ENCODE measurements around the gene ZBTB8B. TPM values are rescaled to one million over a fixed set of nuclear protein-coding genes. Genes with fewer than 3 reads are reported as not detected.
A peak's percentile ranks its signal among the peaks of the same experiment; 100 is the strongest.

The ZBTB8B gene
- under 1 TPM in 1 of 2 donors, not detected in 1; 0.26 TPM for total RNA-seq

DNA sequence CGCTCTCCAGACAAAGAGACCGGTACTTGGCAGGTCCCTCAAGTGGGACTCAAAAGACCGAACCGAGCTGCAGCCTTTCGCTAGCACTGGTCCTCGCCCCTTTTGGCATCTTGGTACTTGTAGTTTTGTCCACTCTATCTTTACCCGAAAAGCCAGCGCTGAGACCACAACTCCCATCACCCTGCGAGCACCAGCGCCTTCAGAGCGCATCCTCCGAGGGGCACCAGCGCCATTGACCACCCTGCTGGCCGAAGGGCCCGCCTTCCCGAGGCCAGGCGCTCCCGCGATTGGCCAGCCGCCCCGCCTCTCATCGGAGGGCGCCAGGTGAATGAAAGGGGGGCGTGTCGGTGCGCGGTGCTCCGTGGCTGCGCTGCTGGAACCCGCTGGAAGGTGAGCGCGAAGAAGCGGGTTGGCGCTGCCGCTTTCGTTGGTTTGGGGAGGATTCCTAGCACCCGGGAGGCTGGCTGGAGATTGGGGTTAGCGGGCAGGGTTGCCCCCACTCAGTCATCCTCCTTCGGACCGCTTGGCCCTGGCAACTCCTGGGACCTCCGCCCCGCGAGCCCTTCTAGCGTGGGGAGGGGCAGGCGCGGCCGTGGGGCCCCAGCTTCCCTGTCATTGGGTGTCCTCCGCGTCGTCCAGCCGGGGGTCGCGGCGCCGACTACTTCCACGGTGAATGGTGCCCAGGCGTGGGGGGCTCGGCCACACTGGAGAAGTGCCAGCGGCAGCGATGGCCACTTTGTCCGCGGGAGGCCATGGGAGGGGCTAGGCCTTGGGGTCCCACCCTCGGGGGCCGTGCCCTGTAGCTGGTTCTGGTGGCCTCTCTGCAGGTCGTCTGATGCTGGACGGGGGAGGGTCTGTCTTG, at the start of gene ZBTB8B:
Gene ZBTB8B, plus strand, starts transcription at position 357 of the 862 bp plus-strand sequence. CDS start 5,553 bp downstream, outside the sequence.
- intact Hi-C loops (cut with DNase I) = no loop called here
- DNase-seq = peak; percentile 75 to 86 (median 80)
- Histone ChIP-seq H3K36me3 (replicated peaks in 1 of 2; ENCODE audit: insufficient read depth in 1 of 2, low read depth in 2 of 2) (no peaks in the 10 kb centered on the region), H3K27ac (no peak within 1 kb of the TSS), H3K27me3 (peaks cover 0 to 11% of the 10 kb centered on the region in 2 donors), H3K4me3 (peak within 1 kb of the TSS in 1 of 2 donors; percentile 11), H3K9me3 (no peaks in the 10 kb centered on the region), H3K4me1 (peaks cover 13% of the 10 kb centered on the region)
- WGBS, 2 donors = 1% methylated on average over 12 to 65 of the region's 66 CpGs
- no peak for TF ChIP-seq POLR2A (IDR thresholded peaks at IDR 0.05)
- TF ChIP-seq, protein P1, sequence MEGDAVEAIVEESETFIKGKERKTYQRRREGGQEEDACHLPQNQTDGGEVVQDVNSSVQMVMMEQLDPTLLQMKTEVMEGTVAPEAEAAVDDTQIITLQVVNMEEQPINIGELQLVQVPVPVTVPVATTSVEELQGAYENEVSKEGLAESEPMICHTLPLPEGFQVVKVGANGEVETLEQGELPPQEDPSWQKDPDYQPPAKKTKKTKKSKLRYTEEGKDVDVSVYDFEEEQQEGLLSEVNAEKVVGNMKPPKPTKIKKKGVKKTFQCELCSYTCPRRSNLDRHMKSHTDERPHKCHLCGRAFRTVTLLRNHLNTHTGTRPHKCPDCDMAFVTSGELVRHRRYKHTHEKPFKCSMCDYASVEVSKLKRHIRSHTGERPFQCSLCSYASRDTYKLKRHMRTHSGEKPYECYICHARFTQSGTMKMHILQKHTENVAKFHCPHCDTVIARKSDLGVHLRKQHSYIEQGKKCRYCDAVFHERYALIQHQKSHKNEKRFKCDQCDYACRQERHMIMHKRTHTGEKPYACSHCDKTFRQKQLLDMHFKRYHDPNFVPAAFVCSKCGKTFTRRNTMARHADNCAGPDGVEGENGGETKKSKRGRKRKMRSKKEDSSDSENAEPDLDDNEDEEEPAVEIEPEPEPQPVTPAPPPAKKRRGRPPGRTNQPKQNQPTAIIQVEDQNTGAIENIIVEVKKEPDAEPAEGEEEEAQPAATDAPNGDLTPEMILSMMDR (IDR thresholded peaks at IDR 0.05) = peak in 2 of 7 experiments; percentile 15 to 25
- peak; percentile 91 for ATAC-seq

DNA sequence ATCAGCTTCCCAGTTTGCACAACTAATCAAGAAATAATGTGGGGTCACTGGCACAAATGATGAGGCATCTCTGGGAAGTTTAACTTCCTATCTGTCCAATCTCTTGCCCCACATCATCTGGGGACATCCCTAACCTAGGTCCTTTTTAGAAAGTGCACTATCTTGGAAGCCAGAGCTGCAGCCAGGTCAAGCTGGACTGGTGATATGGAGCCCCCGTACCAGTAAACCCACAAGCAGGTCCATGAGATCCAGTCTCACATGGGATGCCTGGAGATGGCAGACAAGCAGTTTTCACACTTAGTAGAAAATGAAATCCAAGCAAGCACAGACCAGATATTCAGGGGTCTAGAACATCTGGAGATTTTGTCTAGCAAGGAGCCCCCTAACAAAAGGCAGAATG, 43.1 kb upstream of the ZBTB8B start:
- H3K4me3 ChIP-seq = no peak overlapping the region
- no peak overlapping the region for H3K27ac ChIP-seq
- TF ChIP-seq, protein P1 (IDR thresholded peaks at IDR 0.05) = no peak
- TF ChIP-seq POLR2A (IDR thresholded peaks at IDR 0.05) = no peak
- intact Hi-C loops (cut with DNase I) = no loop called here
- DNase-seq (no peak), ATAC-seq (no peak)
- peaks cover 0 to 7% (median 0%) of the 10 kb centered on the region in 3 donors for H3K9me3 ChIP-seq
- no peaks in the 10 kb centered on the region for H3K36me3 ChIP-seq (replicated peaks in 1 of 2; ENCODE audit: insufficient read depth in 1 of 2, low read depth in 2 of 2)
- WGBS, 2 donors = 82 to 100% methylated on average over 1 of the region's 1 CpG
- peaks cover 0 to 10% of the 10 kb centered on the region in 2 donors for H3K27me3 ChIP-seq
- H3K4me1 ChIP-seq = peaks cover 6% of the 10 kb centered on the region

DNA sequence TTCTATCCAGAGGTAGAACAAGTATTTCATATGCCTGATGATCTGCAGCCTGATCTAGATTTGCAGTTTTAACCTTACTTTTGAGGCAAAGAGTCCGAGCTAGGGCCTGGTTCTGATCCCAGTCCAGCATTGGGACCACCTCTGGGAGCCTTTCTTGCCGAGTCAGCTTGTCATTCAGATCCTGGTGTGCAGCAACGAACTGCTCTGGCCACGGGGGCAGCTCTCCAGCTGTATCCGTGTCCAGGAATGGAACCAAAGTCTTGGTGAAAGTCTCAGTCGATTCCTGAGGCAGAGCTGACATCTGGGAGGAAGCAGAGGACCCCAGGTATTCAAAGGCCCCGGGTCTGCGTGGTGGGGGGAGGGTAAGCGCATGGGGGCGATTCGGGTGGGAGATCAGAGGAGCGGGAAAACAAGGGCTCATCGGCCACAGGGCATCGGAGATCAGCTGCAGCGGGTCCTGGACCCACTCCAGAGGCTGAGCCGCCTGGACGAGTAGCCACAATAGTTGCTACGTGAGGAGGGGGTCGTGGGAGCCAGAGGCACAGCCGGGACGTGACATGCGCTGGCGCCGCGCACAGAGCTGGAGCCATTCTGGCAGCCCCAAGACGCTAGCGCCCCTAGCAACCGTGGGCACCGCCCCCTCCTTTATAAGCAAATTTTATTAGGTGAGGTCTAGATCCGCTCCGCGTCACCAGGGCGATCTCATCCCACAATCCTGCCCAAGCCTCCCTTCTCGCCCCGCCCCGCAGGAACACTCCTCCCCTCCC, 38.2 kb upstream of the ZBTB8B start:
- 3 to 15% methylated on average over 18 to 35 of the region's 36 CpGs for WGBS, 2 donors
- H3K27me3 ChIP-seq = peaks cover 0 to 15% of the 10 kb centered on the region in 2 donors
- H3K4me1 ChIP-seq = peaks cover 8% of the 10 kb centered on the region
- no peaks in the 10 kb centered on the region for H3K36me3 ChIP-seq (replicated peaks in 1 of 2; ENCODE audit: insufficient read depth in 1 of 2, low read depth in 2 of 2)
- ATAC-seq = no peak
- peak in 3 of 4 donors; percentile 14 to 25 (median 19) for DNase-seq
- H3K4me3 ChIP-seq = no peak overlapping the region
- H3K27ac ChIP-seq = no peak overlapping the region
- TF ChIP-seq, protein P1 (IDR thresholded peaks at IDR 0.05) = no peak
- TF ChIP-seq POLR2A (IDR thresholded peaks at IDR 0.05) = no peak
- H3K9me3 ChIP-seq = no peaks in the 10 kb centered on the region
- intact Hi-C loops (cut with DNase I) = no loop called here

DNA sequence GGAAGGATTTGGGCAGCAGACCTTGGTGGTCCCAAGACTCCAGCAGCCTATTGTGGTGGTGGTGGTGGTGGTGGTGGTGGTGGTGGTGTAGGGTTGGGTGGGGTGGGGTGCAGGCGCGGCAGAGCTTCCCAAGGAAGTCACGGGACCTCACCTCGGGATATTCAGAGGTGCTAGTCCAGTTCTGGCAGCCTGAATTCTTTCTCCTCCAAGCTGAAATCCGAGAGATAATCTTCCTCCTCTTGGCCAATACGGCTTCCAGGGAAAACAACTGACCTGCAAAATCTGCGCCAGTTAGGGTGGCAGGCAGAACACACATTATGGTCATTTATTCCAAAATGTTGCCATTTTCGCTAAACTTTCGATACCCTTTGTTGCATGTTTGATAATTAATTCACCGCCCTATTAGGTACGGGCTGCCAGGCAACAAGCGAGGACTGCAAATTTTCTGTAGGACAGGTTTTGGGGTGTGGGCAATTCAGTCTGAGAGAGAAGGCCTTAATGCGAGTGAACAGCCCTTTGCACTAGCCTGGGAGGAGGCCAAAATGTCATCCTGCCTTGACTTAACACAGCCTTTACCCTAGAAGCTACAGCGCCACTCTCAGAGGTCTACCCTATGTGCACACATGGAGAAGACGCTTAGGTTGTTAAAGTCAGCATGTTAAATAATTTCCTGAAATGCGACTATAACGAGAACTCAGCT, 37.5 kb upstream of the ZBTB8B start:
- TF ChIP-seq POLR2A (IDR thresholded peaks at IDR 0.05) = no peak
- TF ChIP-seq, protein P1 (IDR thresholded peaks at IDR 0.05) = no peak
- DNase-seq = no peak
- no peak for ATAC-seq
- intact Hi-C loops (cut with DNase I) = no loop called here
- Histone ChIP-seq H3K4me1 (peaks cover 8% of the 10 kb centered on the region), H3K27me3 (peaks cover 0 to 15% of the 10 kb centered on the region in 2 donors), H3K36me3 (replicated peaks in 1 of 2; ENCODE audit: insufficient read depth in 1 of 2, low read depth in 2 of 2) (no peaks in the 10 kb centered on the region), H3K9me3 (no peaks in the 10 kb centered on the region), H3K27ac (no peak overlapping the region), H3K4me3 (no peak overlapping the region)
- 75 to 84% methylated on average over 14 to 17 of the region's 17 CpGs for WGBS, 2 donors
